Thymus (tissue), 11 donors: Measurements from ENCODE around the gene CDKN2B-AS1. TPM values are rescaled to one million over a fixed set of nuclear protein-coding genes. Genes with fewer than 3 reads are reported as not detected.

ENCODE experiments used
- DNase-seq, 9 donors: peaks; one replicate each; pipeline ENCODE4 v3.0.0-alpha.2; 2013; ENCODE audit warnings: low spot score in 9 of 9, low read depth in 6 of 9, missing footprints in 1 of 9
- H3K27ac ChIP-seq, 2 donors: one replicate each; pipeline ENCODE4 v1.5.1; 2013; ENCODE audit warnings: control low read depth in 1 of 2, low read depth in 1 of 2, low read length in 1 of 2, mild to moderate bottlenecking in 1 of 2, moderate library complexity in 1 of 2
- H3K27me3 ChIP-seq, 2 donors: one replicate each; pipeline ENCODE4 v1.5.1; 2013; ENCODE audit warnings: low read length in 1 of 2; ENCODE audit not compliant: control insufficient read depth in 2 of 2, insufficient read depth in 1 of 2
- H3K36me3 ChIP-seq, 2 donors: one replicate each; pipeline ENCODE4 v1.5.1; 2013; ENCODE audit warnings: low read length in 1 of 2, mild to moderate bottlenecking in 1 of 2, moderate library complexity in 1 of 2; ENCODE audit not compliant: control insufficient read depth in 2 of 2, insufficient read depth in 2 of 2
- H3K4me1 ChIP-seq, 2 donors: one replicate each; pipeline ENCODE4 v1.5.1; 2013; ENCODE audit warnings: low read length in 2 of 2; ENCODE audit not compliant: control insufficient read depth in 2 of 2, insufficient read depth in 2 of 2
- H3K4me3 ChIP-seq, 2 donors: one replicate each; pipeline ENCODE4 v1.5.1; 2013; ENCODE audit warnings: low read length in 2 of 2, control low read depth in 1 of 2, mild to moderate bottlenecking in 1 of 2
- H3K9me3 ChIP-seq, 2 donors: one replicate each; pipeline ENCODE4 v1.5.1; 2013; ENCODE audit warnings: low read length in 1 of 2, mild to moderate bottlenecking in 1 of 2; ENCODE audit not compliant: control insufficient read depth in 2 of 2, insufficient read depth in 1 of 2
- WGBS: extraction: QIAGEN DNeasy Blood & Tissue Kit; methylation state at CpG from one replicate; pipeline ENCODE4 v1.1.7; 2013; 5-methylcytosine and 5-hydroxymethylcytosine counted together
- polyA plus RNA-seq: library from polyadenylated mRNA; stranded (reverse); fragments of 200-250 nt; gene quantifications from one replicate; pipeline ENCODE4 v1.2.3, GENCODE V29; 2013
- total RNA-seq: library from RNA; stranded (reverse); fragments of 120-200 nt; gene quantifications from one replicate; pipeline ENCODE4 v1.2.4, GENCODE V29; 2013
- donor health status: healthy.

Gene CDKN2B-AS1
- total and polyA plus RNA-seq, 2 donors = 0.61 to 1.2 TPM

DNA sequence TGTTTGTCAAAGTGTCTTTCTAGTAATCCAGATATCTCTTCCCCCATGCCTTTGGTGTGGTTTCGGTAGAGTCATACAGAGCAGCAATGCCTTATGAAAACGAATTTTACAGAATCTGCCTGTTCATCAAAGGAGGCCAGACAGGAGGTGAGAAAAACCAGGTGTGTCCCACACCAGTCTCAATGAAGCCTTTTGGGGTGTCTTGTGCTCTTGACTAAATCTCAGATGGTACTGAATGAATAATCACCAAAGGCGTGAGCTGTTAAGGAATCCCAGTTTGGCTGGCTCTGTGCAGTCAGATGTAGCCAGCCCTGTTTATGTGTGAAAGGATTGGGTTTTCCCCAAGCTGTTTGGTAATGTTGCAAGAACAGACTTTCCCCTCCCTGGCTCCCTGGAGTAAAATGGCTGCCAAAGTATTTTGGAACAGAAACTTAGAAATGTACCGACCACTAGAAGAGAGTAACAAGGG is 85.3 kb downstream of the CDKN2B-AS1 start:
- Histone ChIP-seq H3K27me3 (no peaks in the 10 kb centered on the region), H3K4me3 (no peak overlapping the region), H3K4me1 (peaks cover 0 to 8% of the 10 kb centered on the region in 2 donors), H3K27ac (peak overlapping the region in 1 of 2 donors; percentile 60), H3K9me3 (no peaks in the 10 kb centered on the region), H3K36me3 (no peaks in the 10 kb centered on the region)
- WGBS = 66% methylated on average over 4 of the region's 4 CpGs
- DNase-seq = peak; percentile 18 to 77 (median 36)

DNA sequence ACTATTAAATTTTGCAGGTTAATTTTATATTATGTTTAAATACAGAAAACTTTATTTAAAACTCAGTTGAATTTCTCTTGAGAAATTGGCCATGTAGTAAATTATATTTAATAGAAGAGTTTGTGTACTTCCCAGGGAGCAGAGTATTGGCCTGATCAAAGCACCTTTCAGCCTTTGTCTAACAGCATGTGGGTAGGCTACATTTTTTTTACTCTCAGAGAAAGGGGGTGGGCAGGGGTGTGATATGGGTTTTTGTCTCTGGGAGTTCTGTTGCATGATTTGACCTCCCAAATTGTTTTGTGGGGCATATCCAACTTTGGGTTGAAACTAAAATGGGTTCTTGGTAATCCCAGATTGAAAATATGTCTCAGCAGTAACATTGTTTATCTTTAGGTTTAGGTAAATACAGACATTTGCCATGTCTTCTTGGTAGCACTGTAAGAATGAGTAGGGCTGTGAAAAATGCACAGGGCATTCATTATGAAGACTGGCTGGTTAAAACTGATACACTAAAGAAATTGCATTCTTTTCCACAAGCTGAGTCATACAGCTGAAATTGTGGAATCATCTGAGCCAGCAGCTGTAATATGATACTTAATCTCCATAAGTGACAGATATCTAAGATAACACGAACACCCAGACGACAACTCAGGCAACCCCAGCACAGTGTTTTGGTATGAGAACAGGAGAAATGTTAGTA is 89.9 kb downstream of the CDKN2B-AS1 start:
- H3K9me3 ChIP-seq = no peaks in the 10 kb centered on the region
- no peak overlapping the region for H3K27ac ChIP-seq
- H3K4me1 ChIP-seq = peaks cover 0 to 5% of the 10 kb centered on the region in 2 donors
- 45% methylated on average over 2 of the region's 2 CpGs for WGBS
- no peaks in the 10 kb centered on the region for H3K27me3 ChIP-seq
- H3K4me3 ChIP-seq = no peak overlapping the region
- no peak for DNase-seq
- no peaks in the 10 kb centered on the region for H3K36me3 ChIP-seq

DNA sequence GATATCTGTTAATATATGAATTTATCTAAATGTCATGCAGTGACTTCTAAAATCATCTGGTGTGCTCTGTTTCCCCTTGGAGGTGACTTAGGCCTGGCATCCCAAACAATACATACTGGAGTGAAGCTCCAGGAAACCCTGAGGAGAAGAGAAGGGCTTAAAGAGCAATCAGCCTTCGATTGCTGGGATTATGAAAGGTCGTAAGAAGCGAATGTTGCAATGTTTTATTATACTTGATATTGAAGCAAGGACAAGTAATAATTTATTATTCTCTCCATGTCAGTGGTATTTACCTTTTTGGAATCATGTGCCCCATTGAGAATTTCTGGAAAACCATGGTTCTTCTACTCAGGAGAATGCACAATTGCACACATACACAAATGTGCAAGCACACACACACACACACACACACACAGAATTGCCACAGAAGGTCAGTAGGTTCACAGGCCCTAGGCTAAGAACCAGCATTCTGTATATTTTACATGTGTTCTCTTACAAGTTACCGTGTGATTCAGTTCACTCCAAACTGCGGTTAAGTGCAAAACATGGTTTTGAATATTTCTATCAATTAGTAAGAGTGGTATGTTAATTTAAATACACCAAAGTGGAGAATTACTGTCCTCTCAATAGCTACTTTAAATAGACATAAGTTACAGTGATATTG is 93.6 kb downstream of the CDKN2B-AS1 start:
- no peaks in the 10 kb centered on the region for H3K4me1 ChIP-seq
- H3K4me3 ChIP-seq = no peak overlapping the region
- no peaks in the 10 kb centered on the region for H3K36me3 ChIP-seq
- WGBS = 75% methylated on average over 5 of the region's 5 CpGs
- H3K9me3 ChIP-seq = no peaks in the 10 kb centered on the region
- H3K27ac ChIP-seq = no peak overlapping the region
- H3K27me3 ChIP-seq = no peaks in the 10 kb centered on the region
- DNase-seq = no peak

DNA sequence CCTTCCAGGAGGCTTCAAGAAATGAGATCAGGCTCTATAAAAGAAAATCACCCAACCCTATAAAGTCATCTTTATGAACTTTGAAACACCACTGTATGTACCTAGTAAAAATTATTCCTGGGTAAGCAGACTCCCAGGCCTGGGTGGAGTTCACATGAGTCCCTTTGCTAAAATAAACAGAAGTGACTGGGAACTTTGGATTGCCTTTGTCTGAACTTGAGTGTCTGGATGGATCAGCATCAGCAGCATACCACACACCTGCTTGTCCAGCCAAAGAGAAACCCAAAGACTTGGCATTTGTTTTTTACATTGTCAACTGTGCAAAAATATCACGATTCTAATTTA is 94.1 kb downstream of the CDKN2B-AS1 start:
- H3K4me1 ChIP-seq = no peaks in the 10 kb centered on the region
- no peaks in the 10 kb centered on the region for H3K36me3 ChIP-seq
- H3K27me3 ChIP-seq = no peaks in the 10 kb centered on the region
- H3K9me3 ChIP-seq = no peaks in the 10 kb centered on the region
- DNase-seq = no peak
- no peak overlapping the region for H3K27ac ChIP-seq
- 94% methylated on average over 1 of the region's 1 CpG for WGBS
- no peak overlapping the region for H3K4me3 ChIP-seq

DNA sequence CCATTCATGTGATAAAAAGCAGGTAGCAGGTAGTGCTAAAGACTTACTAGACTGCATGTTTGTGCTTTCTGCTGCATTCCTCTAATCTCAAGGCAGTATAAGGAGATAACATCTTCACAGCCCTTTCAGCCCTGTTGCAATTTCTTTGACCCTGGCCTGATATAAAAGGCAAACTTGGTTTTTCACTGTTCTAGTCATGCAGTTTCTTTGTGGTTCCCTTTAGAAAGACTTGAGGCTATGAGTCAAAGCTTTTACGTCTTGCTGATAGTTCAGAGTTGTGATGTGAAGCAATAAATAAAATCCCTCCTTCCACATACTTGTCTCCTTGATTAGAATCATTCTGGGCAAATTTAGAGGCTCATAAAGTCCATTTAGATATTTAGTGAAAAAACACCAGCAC is 103.1 kb downstream of the CDKN2B-AS1 start:
- Histone ChIP-seq H3K9me3 (no peaks in the 10 kb centered on the region), H3K27me3 (no peaks in the 10 kb centered on the region), H3K36me3 (no peaks in the 10 kb centered on the region), H3K4me1 (no peaks in the 10 kb centered on the region), H3K4me3 (no peak overlapping the region), H3K27ac (no peak overlapping the region)
- DNase-seq = no peak
- 82% methylated on average over 1 of the region's 1 CpG for WGBS

DNA sequence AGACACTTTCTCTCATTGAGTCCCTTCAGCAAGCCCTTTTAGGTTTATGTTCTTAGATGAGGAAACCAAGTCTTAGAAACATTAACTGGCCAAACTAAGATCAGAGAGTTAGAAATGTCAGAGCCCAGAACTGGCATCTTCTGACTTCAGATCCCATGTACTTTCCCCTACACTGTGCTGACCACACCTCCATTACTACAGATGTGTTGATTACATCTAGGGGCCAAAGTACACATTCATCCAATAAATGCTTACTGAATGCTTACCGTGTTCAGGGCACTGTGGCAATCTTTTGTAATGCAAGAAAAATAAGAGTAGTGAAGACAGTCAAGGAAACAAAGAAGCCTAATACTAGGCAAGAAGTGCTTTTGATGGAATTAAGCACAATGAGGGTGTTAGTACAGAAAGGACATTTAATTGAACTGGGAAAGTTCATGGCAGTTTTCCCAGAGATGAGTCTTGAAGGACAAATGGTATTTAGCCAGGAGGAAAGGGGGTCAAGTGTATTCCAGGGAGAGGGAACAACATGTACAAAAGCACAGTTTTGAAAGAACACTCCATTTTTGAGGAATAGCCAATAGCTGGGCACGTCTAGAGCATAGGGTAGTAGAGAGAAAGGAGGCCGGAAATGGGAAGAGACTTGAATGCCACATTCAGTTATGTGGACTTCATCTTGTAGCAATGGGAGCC is 104.2 kb downstream of the CDKN2B-AS1 start:
- WGBS = 95% methylated on average over 3 of the region's 3 CpGs
- Histone ChIP-seq H3K4me3 (no peak overlapping the region), H3K9me3 (no peaks in the 10 kb centered on the region), H3K4me1 (no peaks in the 10 kb centered on the region), H3K36me3 (no peaks in the 10 kb centered on the region), H3K27me3 (no peaks in the 10 kb centered on the region), H3K27ac (no peak overlapping the region)
- no peak for DNase-seq

DNA sequence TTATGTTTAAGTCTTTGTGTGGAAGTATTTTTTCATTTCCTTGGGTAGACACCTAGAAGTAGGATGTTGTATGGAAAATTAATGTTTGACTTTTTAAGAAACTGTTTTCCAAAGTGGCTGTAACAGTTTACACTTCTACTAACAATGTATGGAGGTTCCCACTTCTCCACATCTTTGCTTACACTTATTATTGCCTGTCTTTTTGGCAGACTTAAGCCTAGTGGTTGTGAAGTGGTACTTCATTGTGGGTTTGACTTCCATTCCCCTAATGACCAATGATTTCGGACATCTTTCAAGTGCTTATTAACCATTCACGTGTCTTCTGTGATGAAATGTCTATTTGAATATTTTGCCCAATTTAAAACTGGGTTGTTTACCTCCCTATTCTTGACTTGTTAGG is 106.0 kb downstream of the CDKN2B-AS1 start:
- Histone ChIP-seq H3K36me3 (no peaks in the 10 kb centered on the region), H3K4me3 (no peak overlapping the region), H3K27ac (no peak overlapping the region), H3K9me3 (no peaks in the 10 kb centered on the region), H3K4me1 (no peaks in the 10 kb centered on the region), H3K27me3 (no peaks in the 10 kb centered on the region)
- no peak for DNase-seq
- 84% methylated on average over 2 of the region's 2 CpGs for WGBS

DNA sequence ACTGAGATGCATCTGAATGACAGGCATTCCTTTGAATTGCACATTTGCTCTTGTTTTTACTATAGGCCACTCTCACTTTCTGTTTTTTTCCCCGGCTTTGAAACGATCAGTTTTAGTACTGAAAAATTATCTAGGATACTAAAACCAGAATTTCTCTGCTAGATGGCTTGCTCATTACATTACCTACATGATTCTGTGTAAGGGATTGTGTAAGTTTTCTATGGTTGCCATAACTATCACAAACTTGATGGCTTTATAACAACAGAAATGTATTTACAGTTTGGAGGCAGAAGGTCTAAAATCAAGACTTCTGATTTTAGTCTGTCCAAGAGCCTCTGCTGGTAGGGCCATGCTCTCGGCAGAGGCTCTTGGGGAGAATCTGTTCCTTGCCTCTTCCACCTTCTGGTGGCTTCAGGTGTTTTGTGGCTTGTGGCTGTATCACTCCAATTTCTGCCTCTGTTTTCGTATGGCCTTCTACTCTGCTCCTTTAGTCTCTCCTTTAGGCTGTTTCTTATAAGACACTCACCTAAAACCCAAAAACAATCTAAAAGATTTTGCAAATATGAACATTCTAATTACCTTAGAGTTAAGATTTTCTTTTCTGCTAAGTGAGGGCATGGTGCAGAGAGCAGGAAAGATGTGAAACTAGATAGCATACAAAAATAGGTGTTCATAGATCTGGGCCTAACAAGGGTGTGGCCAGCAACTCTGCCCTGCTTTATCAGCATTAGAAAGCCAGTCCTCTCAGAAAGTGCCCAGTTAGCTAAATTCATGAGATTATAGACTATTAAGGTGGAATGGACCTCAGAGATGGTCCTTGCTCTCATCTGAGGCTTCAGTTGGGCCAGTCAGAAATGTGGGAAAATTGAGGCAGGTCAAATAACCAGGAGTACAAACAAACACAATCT is 107.8 kb downstream of the CDKN2B-AS1 start:
- Histone ChIP-seq H3K36me3 (no peaks in the 10 kb centered on the region), H3K4me1 (no peaks in the 10 kb centered on the region), H3K27ac (no peak overlapping the region), H3K9me3 (no peaks in the 10 kb centered on the region), H3K4me3 (no peak overlapping the region), H3K27me3 (no peaks in the 10 kb centered on the region)
- DNase-seq = no peak
- WGBS = 90% methylated on average over 4 of the region's 4 CpGs
